Peyer's patch (tissue), 4 donors: ENCODE measurements around the gene DPH7.

Experiments used
- POLR2A ChIP-seq, 2 donors: fragments of 450-650 bp; IDR thresholded peaks; one replicate each; pipeline ENCODE4 v1.5.1; 2017; ENCODE audit warnings: antibody characterized with exemption in 2 of 2, mild to moderate bottlenecking in 2 of 2, moderate library complexity in 2 of 2
- TF ChIP-seq, protein P1 (sequence below), 6 experiments: fragments of 450-650 bp in 4 of 6; fragments of 200-600 bp in 2 of 6; sonication (generic) in 1 of 6; IDR thresholded peaks; one replicate each; pipeline ENCODE4 v1.5.1; 2017 to 2019; ENCODE audit warnings: antibody characterized with exemption in 6 of 6, mild to moderate bottlenecking in 3 of 6, moderate library complexity in 1 of 6

DNA sequence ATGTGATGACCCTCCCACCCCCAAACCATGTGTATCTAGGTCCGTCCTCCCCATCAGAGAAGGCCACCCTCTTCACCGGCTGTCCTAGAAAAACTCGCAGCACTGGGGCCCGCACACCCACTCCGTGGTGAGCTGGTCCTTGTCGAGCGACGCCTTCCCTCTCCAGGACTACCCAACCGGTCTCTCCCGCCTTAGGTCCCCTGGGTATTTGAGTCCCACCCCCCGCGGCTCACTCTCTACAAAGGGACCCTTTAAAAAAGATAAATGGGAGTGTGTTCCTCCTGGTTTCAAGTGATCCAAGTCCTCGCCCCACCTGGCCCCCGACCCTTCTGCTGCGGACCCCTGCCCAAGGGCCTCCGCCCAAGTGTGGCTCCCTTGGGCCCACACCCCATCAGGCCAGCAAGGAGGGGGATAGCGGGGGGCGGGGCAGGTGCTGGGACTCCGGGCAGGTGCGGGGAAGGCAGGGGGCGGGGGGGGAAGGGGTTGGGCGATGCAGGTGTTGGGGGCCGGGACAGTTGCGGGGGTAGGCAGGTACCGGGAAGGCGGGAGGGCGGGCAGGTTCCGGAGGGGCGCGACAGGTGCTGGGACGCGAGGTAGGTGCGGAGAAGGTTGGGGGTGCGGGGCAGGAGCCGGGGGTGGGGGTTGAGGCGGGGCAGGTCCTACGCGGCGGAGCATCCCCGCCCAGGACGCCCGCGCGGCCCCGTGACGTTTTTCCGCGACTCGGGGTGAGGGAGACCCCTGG lies 25.8 kb upstream of the DPH7 start:
- TF ChIP-seq, protein P1, sequence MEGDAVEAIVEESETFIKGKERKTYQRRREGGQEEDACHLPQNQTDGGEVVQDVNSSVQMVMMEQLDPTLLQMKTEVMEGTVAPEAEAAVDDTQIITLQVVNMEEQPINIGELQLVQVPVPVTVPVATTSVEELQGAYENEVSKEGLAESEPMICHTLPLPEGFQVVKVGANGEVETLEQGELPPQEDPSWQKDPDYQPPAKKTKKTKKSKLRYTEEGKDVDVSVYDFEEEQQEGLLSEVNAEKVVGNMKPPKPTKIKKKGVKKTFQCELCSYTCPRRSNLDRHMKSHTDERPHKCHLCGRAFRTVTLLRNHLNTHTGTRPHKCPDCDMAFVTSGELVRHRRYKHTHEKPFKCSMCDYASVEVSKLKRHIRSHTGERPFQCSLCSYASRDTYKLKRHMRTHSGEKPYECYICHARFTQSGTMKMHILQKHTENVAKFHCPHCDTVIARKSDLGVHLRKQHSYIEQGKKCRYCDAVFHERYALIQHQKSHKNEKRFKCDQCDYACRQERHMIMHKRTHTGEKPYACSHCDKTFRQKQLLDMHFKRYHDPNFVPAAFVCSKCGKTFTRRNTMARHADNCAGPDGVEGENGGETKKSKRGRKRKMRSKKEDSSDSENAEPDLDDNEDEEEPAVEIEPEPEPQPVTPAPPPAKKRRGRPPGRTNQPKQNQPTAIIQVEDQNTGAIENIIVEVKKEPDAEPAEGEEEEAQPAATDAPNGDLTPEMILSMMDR (IDR thresholded peaks at IDR 0.05), result no peak
- TF ChIP-seq POLR2A (IDR thresholded peaks at IDR 0.05), result no peak
